IMR-90 (cell line): Measurements from ENCODE around the gene SIPA1. TPM values are rescaled to one million over a fixed set of nuclear protein-coding genes. Genes with fewer than 3 reads are reported as not detected.

Source experiments
- ATAC-seq: fragments of 200-7000 bp; cut with Tn5 transposase; 2 replicates; pipeline ENCODE4 v1.9.1; 2020; ENCODE audit warnings: low read depth, mild to moderate bottlenecking, moderate library complexity
- BruUV-seq: library from RNA; stranded (reverse); fragments of 400-500 nt; replicated peaks from 2 replicates; lab custom pipeline; 2021; lab: Mats Ljungman, UMichigan
- CTCF ChIA-PET: fragments of 300-600 bp; formaldehyde crosslinking; extraction: SDS; loops from one replicate; lab custom pipeline; 2021; ENCODE audit warnings: antibody characterized with exemption; lab: Yijun Ruan, JAX
- POLR2A ChIA-PET: fragments of 300-600 bp; sonication (Branson Sonifier 250); formaldehyde crosslinking; loops from one replicate; lab custom pipeline; 2022; ENCODE audit warnings: antibody characterized with exemption; ENCODE audit not compliant: unreplicated experiment; lab: Charles Lee
- DNase-seq: peaks from one replicate; pipeline ENCODE4 v3.0.0; 2013
- H2AFZ ChIP-seq: replicated peaks from 2 replicates; pipeline ENCODE3; 2013; ENCODE audit warnings: low read length, mild to moderate bottlenecking; ENCODE audit not compliant: poor library complexity
- H2AK5ac ChIP-seq: 2 replicates; pipeline ENCODE4 v1.6.1; 2013; ENCODE audit warnings: low read depth, low read length, inconsistent platforms
- H2AK9ac ChIP-seq: replicated peaks from 2 replicates; pipeline ENCODE3; 2013; ENCODE audit warnings: mild to moderate bottlenecking, low read depth, low read length, moderate library complexity; ENCODE audit not compliant: poor library complexity
- H2BK120ac ChIP-seq: 2 replicates; pipeline ENCODE4 v1.6.1; 2013; ENCODE audit warnings: low read depth, low read length, inconsistent platforms
- H2BK15ac ChIP-seq: 3 replicates; pipeline ENCODE4 v1.6.1; 2013; ENCODE audit warnings: low read depth, low read length, inconsistent platforms
- H2BK20ac ChIP-seq: 2 replicates; pipeline ENCODE4 v1.6.1; 2013; ENCODE audit warnings: low read depth, mild to moderate bottlenecking, inconsistent platforms, low read length, moderate library complexity
- H2BK5ac ChIP-seq: 2 replicates; pipeline ENCODE4 v1.6.1; 2013; ENCODE audit warnings: mild to moderate bottlenecking, low read depth, low read length, inconsistent platforms; ENCODE audit not compliant: poor library complexity, severe bottlenecking
- H3K14ac ChIP-seq: replicated peaks from 2 replicates; pipeline ENCODE4 v1.6.1; 2013; ENCODE audit warnings: low read depth, low read length, inconsistent platforms
- H3K18ac ChIP-seq: 2 replicates; pipeline ENCODE4 v1.6.1; 2013; ENCODE audit warnings: low read depth, low read length, control low read depth
- H3K23ac ChIP-seq: 2 replicates; pipeline ENCODE4 v1.6.1; 2013; ENCODE audit warnings: low read depth, low read length, inconsistent platforms
- H3K27ac ChIP-seq: 2 replicates; pipeline ENCODE4 v1.5.1; 2013; ENCODE audit warnings: mild to moderate bottlenecking, control low read depth, low read length; ENCODE audit not compliant: insufficient read depth
- H3K27me3 ChIP-seq: 2 replicates; pipeline ENCODE4 v1.6.1; 2013; ENCODE audit warnings: low read length; ENCODE audit not compliant: control insufficient read depth, insufficient read depth
- H3K36me3 ChIP-seq: 2 replicates; pipeline ENCODE4 v1.6.1; 2013; ENCODE audit warnings: low read length, mixed read lengths; ENCODE audit not compliant: control insufficient read depth, insufficient read depth
- H3K4ac ChIP-seq: 2 replicates; pipeline ENCODE4 v1.6.1; 2013; ENCODE audit warnings: low read depth, low read length, inconsistent platforms
- H3K4me1 ChIP-seq: 2 replicates; pipeline ENCODE4 v1.6.1; 2013; ENCODE audit warnings: low read length, mixed read lengths; ENCODE audit not compliant: control insufficient read depth, insufficient read depth
- H3K4me2 ChIP-seq: 2 replicates; pipeline ENCODE4 v1.6.1; 2013; ENCODE audit warnings: low read depth, mild to moderate bottlenecking, control low read depth, low read length, moderate library complexity
- H3K4me3 ChIP-seq: 2 replicates; pipeline ENCODE4 v1.5.1; 2013; ENCODE audit warnings: low read depth, mild to moderate bottlenecking, control low read depth, low read length, moderate library complexity; ENCODE audit not compliant: insufficient read depth
- H3K56ac ChIP-seq: 2 replicates; pipeline ENCODE4 v1.6.1; 2013; ENCODE audit warnings: low read length, inconsistent platforms; ENCODE audit not compliant: insufficient read depth; ENCODE audit errors: extremely low read depth
- H3K79me1 ChIP-seq, 2 experiments: 2 replicates each; pipeline ENCODE4 v1.6.1; 2013; ENCODE audit warnings: low read length in 2 of 2, inconsistent platforms in 1 of 2, low read depth in 1 of 2
- H3K9ac ChIP-seq: 2 replicates; pipeline ENCODE4 v1.6.1; 2013; ENCODE audit warnings: low read depth, low read length, control low read depth
- H3K9me1 ChIP-seq: 2 replicates; pipeline ENCODE4 v1.6.1; 2013; ENCODE audit warnings: low read length, inconsistent platforms; ENCODE audit not compliant: insufficient read depth
- H3K9me3 ChIP-seq: 2 replicates; pipeline ENCODE4 v1.6.1; 2013; ENCODE audit warnings: low read length; ENCODE audit not compliant: control insufficient read depth, insufficient read depth
- H4K20me1 ChIP-seq: 2 replicates; pipeline ENCODE4 v1.6.1; 2013; ENCODE audit warnings: low read length, inconsistent platforms; ENCODE audit not compliant: insufficient read depth
- H4K5ac ChIP-seq: 2 replicates; pipeline ENCODE4 v1.6.1; 2013; ENCODE audit warnings: mild to moderate bottlenecking, low read depth, low read length, control low read depth
- H4K8ac ChIP-seq, 2 experiments: 2 replicates each; pipeline ENCODE4 v1.6.1; 2013; ENCODE audit warnings: low read depth in 2 of 2, low read length in 2 of 2, control low read depth in 1 of 2, inconsistent platforms in 1 of 2
- H4K91ac ChIP-seq: 2 replicates; pipeline ENCODE4 v1.6.1; 2013; ENCODE audit warnings: low read depth, low read length, inconsistent platforms; ENCODE audit not compliant: insufficient read depth
- MAFK ChIP-seq: IDR thresholded peaks from 2 replicates; pipeline ENCODE4 v1.6.1; 2012; ENCODE audit warnings: low read depth, low read length, improper control_type of control experiment
- RAD21 ChIP-seq: IDR thresholded peaks from 2 replicates; pipeline ENCODE4 v1.6.1; 2012; ENCODE audit warnings: low read length, improper control_type of control experiment
- RCOR1 ChIP-seq: IDR thresholded peaks from 2 replicates; pipeline ENCODE4 v1.6.1; 2012; ENCODE audit warnings: mild to moderate bottlenecking, low read length, improper control_type of control experiment; ENCODE audit not compliant: insufficient replicate concordance
- WGBS, 2 experiments: methylation state at CpG; one replicate each; pipeline versions ENCODE4 v1.1.5 to v1.1.7; 2013; ENCODE audit warnings: missing lambda C conversion rate in 2 of 2; ENCODE audit not compliant: insufficient read length in 1 of 2; ENCODE audit errors: extremely low coverage in 2 of 2; 5-methylcytosine and 5-hydroxymethylcytosine counted together
- dilution Hi-C: fragments of 300-500 bp; cut with HindIII; formaldehyde crosslinking; loops from one replicate; pipeline ENCODE4 v1.14.3; 2018; ENCODE audit warnings: low sequenced_read_pairs; ENCODE audit not compliant: unreplicated experiment
- in situ Hi-C: fragments of 300-500 bp; cut with MboI; formaldehyde crosslinking; loops from 3 replicates; pipeline ENCODE4 v1.14.3; 2019; ENCODE audit warnings: low sequenced_read_pairs, inconsistent platforms, mixed read lengths
- intact Hi-C: fragments of 100-400 bp; cut with micrococcal nuclease; formaldehyde crosslinking; loops from 2 replicates; pipeline ENCODE4 v1.10.0; 2022
- polyA plus RNA-seq, 3 experiments: library from polyadenylated mRNA; depleted of rRNA; stranded (reverse); fragments of >200 nt; gene quantifications; 2 replicates each; pipeline ENCODE4 v1.2.3, GENCODE V29; 2012; ENCODE audit warnings: low replicate concordance in 1 of 3
- total RNA-seq: library from RNA; depleted of rRNA; stranded (reverse); fragments of >200 nt; gene quantifications from 2 replicates; pipeline ENCODE4 v1.2.3, GENCODE V29; 2012

The SIPA1 gene
- total and polyA plus RNA-seq, 2 of the 4 experiments (the other 2 are of a cell fraction), result 10.6 to 39.7 TPM

GRCh38 chr11:65672982-65673381 lies 35.1 kb downstream of the SIPA1 start:
- no peak overlapping the region for H3K27ac ChIP-seq
- H3K36me3 ChIP-seq, result no peaks in the 10 kb centered on the region
- no peak overlapping the region for H3K14ac ChIP-seq
- no peak overlapping the region for H2AK5ac ChIP-seq
- POLR2A ChIA-PET, result no interaction called here
- H4K8ac ChIP-seq, result no peak overlapping the region
- H4K91ac ChIP-seq, result no peak overlapping the region
- CTCF ChIA-PET, result interaction anchor here (0.6 kb wide), 1 partner anchor 106 kb away, joined by 3 read pairs; no protein-coding TSS in a partner anchor
- H3K27me3 ChIP-seq, result no peaks in the 10 kb centered on the region
- H2AFZ ChIP-seq, result no peak overlapping the region
- dilution Hi-C loops (no loop called here), in situ Hi-C loops (no loop called here), intact Hi-C loops (no loop called here)
- H2BK5ac ChIP-seq, result no peak overlapping the region
- no peak overlapping the region for H2BK15ac ChIP-seq
- H3K9me1 ChIP-seq, result no peaks in the 10 kb centered on the region
- TF ChIP-seq RCOR1 (no peak), RAD21 (no peak), MAFK (no peak)
- WGBS, 2 experiments, result no CpG with 5 or more reads among the region's 2 CpGs
- no peak overlapping the region for H3K4me3 ChIP-seq
- no peak overlapping the region for H3K23ac ChIP-seq
- no peaks in the 10 kb centered on the region for H3K4me1 ChIP-seq
- no peak overlapping the region for H2BK20ac ChIP-seq
- H2AK9ac ChIP-seq, result no peak overlapping the region
- no peaks in the 10 kb centered on the region for H3K79me1 ChIP-seq
- H4K20me1 ChIP-seq, result no peaks in the 10 kb centered on the region
- ATAC-seq (no peak), DNase-seq (no peak)
- H3K4me2 ChIP-seq, result no peak overlapping the region
- no TSS peak for BruUV-seq
- H4K5ac ChIP-seq, result no peak overlapping the region
- H3K9ac ChIP-seq, result no peak overlapping the region
- no peak overlapping the region for H2BK120ac ChIP-seq
- no peaks in the 10 kb centered on the region for H3K9me3 ChIP-seq
- no peak overlapping the region for H3K56ac ChIP-seq
- no peak overlapping the region for H3K18ac ChIP-seq
- no peak overlapping the region for H3K4ac ChIP-seq
